GM20431 (cell line): Measurements from ENCODE around the gene NOS1AP.

Source experiments
- in situ Hi-C: fragments of 300-500 bp; cut with MseI, MboI; formaldehyde crosslinking; loops from one replicate; pipeline ENCODE4 v1.15.0; 2020; ENCODE audit warnings: low sequenced_read_pairs; ENCODE audit not compliant: unreplicated experiment

The NOS1AP gene

GRCh38 chr1:162085991-162086390 lies 16.5 kb downstream of the NOS1AP start:
- in situ Hi-C loops = no loop called here

GRCh38 chr1:162087111-162087510 lies 17.6 kb downstream of the NOS1AP start:
- in situ Hi-C loops = no loop called here

- in situ Hi-C loops = no loop called here
Measured at GRCh38 chr1:162087574-162087973, 18.1 kb downstream of the NOS1AP start.

- in situ Hi-C loops = no loop called here
Measured at GRCh38 chr1:162088281-162088969, 18.9 kb downstream of the NOS1AP start.

- in situ Hi-C loops = no loop called here
Measured at GRCh38 chr1:162089748-162090147, 20.3 kb downstream of the NOS1AP start.

- in situ Hi-C loops = no loop called here
Measured at GRCh38 chr1:162090378-162090777, 20.9 kb downstream of the NOS1AP start.

- in situ Hi-C loops = no loop called here
Measured at GRCh38 chr1:162091681-162092524, 22.4 kb downstream of the NOS1AP start.

GRCh38 chr1:162093095-162093494 lies 23.6 kb downstream of the NOS1AP start:
- in situ Hi-C loops = no loop called here

GRCh38 chr1:162094271-162094670 lies 24.8 kb downstream of the NOS1AP start:
- in situ Hi-C loops = no loop called here

GRCh38 chr1:162094723-162095122 lies 25.2 kb downstream of the NOS1AP start:
- in situ Hi-C loops = no loop called here

- in situ Hi-C loops = no loop called here
Measured at GRCh38 chr1:162107911-162108310, 38.4 kb downstream of the NOS1AP start.

- in situ Hi-C loops = no loop called here
Measured at GRCh38 chr1:162108426-162108825, 38.9 kb downstream of the NOS1AP start.

- in situ Hi-C loops = no loop called here
Measured at GRCh38 chr1:162110910-162111309, 41.4 kb downstream of the NOS1AP start.

- in situ Hi-C loops = no loop called here
Measured at GRCh38 chr1:162111572-162111971, 42.1 kb downstream of the NOS1AP start.

GRCh38 chr1:162113419-162113818 lies 43.9 kb downstream of the NOS1AP start:
- in situ Hi-C loops = no loop called here

GRCh38 chr1:162117039-162117774 lies 47.7 kb downstream of the NOS1AP start:
- in situ Hi-C loops = no loop called here

- in situ Hi-C loops = no loop called here
Measured at GRCh38 chr1:162118063-162118462, 48.6 kb downstream of the NOS1AP start.

GRCh38 chr1:162128693-162129356 lies 59.3 kb downstream of the NOS1AP start:
- in situ Hi-C loops = no loop called here

- in situ Hi-C loops = no loop called here
Measured at GRCh38 chr1:162130308-162130707, 60.8 kb downstream of the NOS1AP start.
